ENCODE data around the gene LGALS1.

Gene LGALS1

DNA sequence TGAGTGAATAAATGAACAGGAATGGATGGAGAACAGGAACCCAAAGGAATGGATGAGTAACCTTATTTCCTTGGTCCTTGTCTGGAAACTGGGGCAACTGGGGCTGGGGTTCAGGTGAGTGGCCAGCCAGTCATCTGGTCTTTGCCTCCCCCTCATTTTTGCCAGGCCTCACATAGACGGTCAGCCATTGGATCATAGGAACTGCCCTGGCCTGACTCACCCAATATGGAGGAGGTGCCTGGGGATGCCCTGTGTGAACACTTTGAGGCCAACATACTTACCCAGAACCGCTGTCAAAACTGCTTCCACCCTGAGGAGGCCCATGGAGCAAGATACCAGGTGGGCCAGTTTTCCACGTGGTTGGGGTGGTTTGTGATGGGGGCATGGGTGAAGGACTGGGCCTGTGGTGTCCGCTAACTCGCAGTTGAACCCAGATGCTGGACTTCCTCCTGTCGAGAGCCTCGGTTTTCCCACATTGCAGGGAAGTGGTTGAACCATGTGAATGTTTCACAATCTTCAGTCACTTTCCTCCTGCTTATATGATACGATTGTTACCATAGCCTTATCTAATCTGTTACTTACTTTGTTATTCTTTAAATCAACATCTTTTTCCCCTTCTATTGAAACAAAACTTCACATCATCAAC lies 25.8 kb downstream of the LGALS1 start:
- in situ Hi-C loops (cut with MboI; ENCODE audit: low sequenced_read_pairs, unreplicated experiment) = no loop called here
- no peak for TF ChIP-seq CTCF (IDR thresholded peaks at IDR 0.05; ENCODE audit: borderline replicate concordance, control extremely low read depth, extremely low read depth, insufficient read depth, missing control alignments)
- no peak for DNase-seq (ENCODE audit: low spot score)

- no peak for TF ChIP-seq CTCF (IDR thresholded peaks at IDR 0.05; ENCODE audit: borderline replicate concordance, control extremely low read depth, extremely low read depth, insufficient read depth, missing control alignments)
- DNase-seq (ENCODE audit: low spot score) = no peak
- in situ Hi-C loops (cut with MboI; ENCODE audit: low sequenced_read_pairs, unreplicated experiment) = no loop called here
These were observed 28.5 kb downstream of the LGALS1 start for GRCh38 chr22:37703906-37704305.

- DNase-seq (ENCODE audit: low spot score) = no peak
- in situ Hi-C loops (cut with MboI; ENCODE audit: low sequenced_read_pairs, unreplicated experiment) = no loop called here
These were observed 29.2 kb downstream of the LGALS1 start for GRCh38 chr22:37704645-37705044.

GRCh38 chr22:37705205-37705604 lies 29.8 kb downstream of the LGALS1 start:
- no peak for TF ChIP-seq CTCF (IDR thresholded peaks at IDR 0.05; ENCODE audit: borderline replicate concordance, control extremely low read depth, extremely low read depth, insufficient read depth, missing control alignments)
- in situ Hi-C loops (cut with MboI; ENCODE audit: low sequenced_read_pairs, unreplicated experiment) = no loop called here
- DNase-seq (ENCODE audit: low spot score) = no peak

More at GRCh38 chr22:37704645-37705044, 29.2 kb downstream of the LGALS1 start:
- no peak for TF ChIP-seq CTCF (IDR thresholded peaks at IDR 0.05; ENCODE audit: borderline replicate concordance, control extremely low read depth, extremely low read depth, insufficient read depth, missing control alignments)

GRCh38 chr22:37708580-37709444 lies 33.4 kb downstream of the LGALS1 start:
- TF ChIP-seq CTCF (IDR thresholded peaks at IDR 0.05; ENCODE audit: borderline replicate concordance, control extremely low read depth, extremely low read depth, insufficient read depth, missing control alignments) = no peak
- in situ Hi-C loops (cut with MboI; ENCODE audit: low sequenced_read_pairs, unreplicated experiment) = no loop called here
- DNase-seq (ENCODE audit: low spot score) = peak; percentile 26

DNA sequence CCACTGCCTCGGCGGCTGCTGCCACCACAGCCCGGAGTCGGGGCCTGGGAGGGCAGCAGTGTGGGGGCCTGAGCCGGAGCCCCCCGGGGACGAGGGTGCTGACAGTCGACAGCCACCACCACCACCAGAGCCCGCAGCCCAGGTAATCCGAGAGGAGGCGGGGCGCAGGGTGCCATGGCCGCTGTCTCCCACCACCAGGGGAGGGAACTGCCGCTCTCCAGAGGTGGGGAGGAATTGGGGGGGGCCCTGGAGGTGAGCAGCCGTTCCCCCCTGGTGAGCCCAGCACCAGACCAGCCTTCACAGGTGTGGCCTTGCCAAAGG lies 34.0 kb downstream of the LGALS1 start:
- TF ChIP-seq CTCF (IDR thresholded peaks at IDR 0.05; ENCODE audit: borderline replicate concordance, control extremely low read depth, extremely low read depth, insufficient read depth, missing control alignments) = no peak
- in situ Hi-C loops (cut with MboI; ENCODE audit: low sequenced_read_pairs, unreplicated experiment) = no loop called here
- DNase-seq (ENCODE audit: low spot score) = no peak
